GM18499 (cell line): ENCODE results near the gene BEST2.
A peak's percentile ranks its signal among the peaks of the same experiment; 100 is the strongest.

Experiments
- ATAC-seq: cut with Tn5 transposase; IDR thresholded peaks from one replicate; pipeline ENCODE4 v1.9.1; 2021; ENCODE audit warnings: moderate number of reproducible peaks; ENCODE audit not compliant: insufficient read depth, unreplicated experiment

BEST2 gene

GRCh38 chr19:12727745-12728433 is 23.7 kb upstream of the BEST2 start:
- ATAC-seq: no peak

GRCh38 chr19:12730064-12730463 is 21.5 kb upstream of the BEST2 start:
- no peak for ATAC-seq

- ATAC-seq: no peak
Measured at GRCh38 chr19:12731337-12731736, 20.3 kb upstream of the BEST2 start.

GRCh38 chr19:12733369-12734214 is 18.0 kb upstream of the BEST2 start:
- no peak for ATAC-seq

- peak; percentile 55 for ATAC-seq
Measured at GRCh38 chr19:12736995-12737834, 14.4 kb upstream of the BEST2 start, which contains the start of gene GET3. Gene GET3, plus strand, starts transcription at chr19:12737497. Its CDS starts 9 bp downstream, at chr19:12737506.

DNA sequence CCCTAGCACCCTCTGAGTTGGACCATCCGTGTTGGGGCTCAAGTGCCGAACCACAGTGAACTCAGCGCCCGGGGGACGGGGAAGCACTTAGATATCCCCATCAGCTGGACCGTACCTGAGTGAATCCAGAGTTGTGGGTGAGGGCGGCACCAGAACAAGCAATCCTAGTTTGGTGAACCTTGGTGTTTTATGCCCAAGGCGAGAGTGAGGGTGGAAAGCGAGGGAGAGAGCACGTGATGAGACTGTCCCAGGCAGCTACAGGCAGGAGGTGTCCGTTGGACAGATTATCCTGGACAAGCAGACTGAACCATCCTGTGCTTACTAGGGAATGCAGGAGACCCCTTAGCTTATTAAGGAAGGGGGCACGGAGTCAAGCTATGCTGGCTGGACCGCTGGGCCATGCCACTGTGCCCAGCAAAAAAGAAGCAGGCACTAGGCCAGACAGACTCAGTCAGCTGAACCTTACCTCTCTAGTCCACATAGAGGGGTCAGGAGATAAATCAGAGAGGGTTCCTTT is 13.7 kb upstream of the BEST2 start:
- ATAC-seq: no peak

- ATAC-seq: no peak
Measured at GRCh38 chr19:12745166-12745897, 6.3 kb upstream of the BEST2 start.

DNA sequence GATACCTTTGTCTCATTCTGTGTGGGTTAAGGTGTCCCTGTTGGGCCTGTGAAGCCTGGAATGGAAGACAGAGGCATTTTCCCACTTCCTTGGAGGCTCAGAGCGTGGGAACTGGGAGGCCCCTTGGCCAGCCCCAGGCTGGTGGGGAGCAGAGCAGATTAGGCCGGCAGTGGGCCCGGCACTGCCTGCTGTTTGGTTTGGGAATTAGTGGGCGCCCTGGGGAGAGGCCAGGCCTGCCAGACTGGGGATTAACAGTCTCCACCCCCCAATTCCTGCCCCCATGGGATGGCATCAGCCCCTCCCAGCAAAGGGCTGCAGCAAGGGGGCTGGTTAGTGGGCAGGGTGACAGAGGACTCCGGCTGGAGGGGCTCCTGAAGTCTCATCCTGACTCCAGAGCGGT is 3.1 kb upstream of the BEST2 start:
- ATAC-seq: no peak

GRCh38 chr19:12749938-12750521 is 1.6 kb upstream of the BEST2 start:
- no peak for ATAC-seq

DNA sequence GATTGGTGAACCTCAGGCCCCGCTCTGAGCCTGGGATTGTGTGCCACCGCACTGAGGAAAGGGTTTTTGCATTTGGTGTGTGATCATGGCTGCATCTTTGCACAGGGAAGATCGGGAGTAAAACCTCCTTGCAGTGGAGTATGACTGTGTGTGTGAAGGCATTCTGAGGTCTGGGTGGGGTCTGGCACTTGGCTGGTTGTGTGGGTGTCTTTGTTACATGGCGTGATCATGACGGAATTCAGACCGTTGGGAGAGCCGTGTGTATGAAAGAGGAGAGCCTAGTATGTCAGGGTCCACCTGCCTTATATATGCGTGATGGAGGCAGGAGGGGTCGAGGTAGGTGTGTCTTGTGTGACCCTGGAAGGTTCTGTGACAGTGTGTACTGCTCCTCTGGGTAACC is 740 bp upstream of the BEST2 start:
- no peak for ATAC-seq

- ATAC-seq: no peak
Measured at GRCh38 chr19:12752056-12752781, 628 bp downstream of the BEST2 start.

DNA sequence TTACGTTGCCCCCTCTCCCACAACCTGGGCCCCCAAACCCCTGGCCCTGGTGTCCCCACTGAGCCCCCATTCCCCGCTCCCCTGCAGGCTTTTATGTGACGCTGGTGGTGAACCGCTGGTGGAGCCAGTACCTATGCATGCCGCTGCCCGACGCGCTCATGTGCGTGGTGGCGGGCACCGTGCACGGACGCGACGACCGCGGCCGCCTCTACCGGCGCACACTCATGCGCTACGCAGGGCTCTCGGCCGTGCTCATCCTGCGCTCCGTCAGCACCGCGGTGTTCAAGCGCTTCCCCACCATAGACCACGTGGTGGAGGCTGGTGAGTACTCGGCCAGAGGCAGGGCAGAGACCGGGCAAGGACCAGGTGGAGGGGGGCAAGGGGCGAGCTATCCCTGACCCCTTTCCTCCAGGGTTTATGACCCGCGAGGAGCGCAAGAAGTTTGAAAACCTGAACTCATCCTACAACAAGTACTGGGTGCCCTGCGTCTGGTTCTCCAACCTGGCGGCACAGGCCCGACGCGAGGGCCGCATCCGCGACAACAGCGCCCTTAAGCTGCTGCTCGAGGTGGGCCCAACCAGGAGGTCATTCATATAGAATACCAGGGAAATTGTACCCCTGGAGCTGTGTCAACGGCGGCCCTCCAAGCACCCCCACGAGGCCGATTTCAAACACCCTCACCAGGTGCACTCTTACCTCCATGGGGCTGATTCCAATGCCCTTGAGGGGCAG is 3.0 kb downstream of the BEST2 start:
- ATAC-seq: no peak

GRCh38 chr19:12756150-12756883 is 4.7 kb downstream of the BEST2 start:
- no peak for ATAC-seq

GRCh38 chr19:12757544-12758274 is 6.1 kb downstream of the BEST2 start:
- ATAC-seq: no peak

DNA sequence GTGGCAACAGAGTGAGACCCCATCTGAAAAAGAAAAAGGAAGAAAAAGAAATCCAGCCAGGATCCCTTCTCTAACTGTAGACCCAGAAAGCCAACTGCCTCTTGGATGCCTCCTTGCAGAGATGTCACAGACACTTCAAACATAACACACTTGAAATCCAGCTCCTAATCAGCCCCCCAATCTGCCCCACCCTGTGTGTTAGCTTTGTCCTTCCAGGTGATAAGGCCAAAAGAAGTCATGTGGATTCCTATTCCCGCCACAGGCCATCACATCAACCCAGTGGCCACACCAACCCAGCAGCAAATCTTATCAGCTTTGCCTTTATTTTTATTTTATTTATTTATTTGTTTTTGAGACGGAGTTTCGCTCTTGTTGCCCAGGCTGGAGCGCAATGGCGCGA is 8.1 kb downstream of the BEST2 start:
- no peak for ATAC-seq

DNA sequence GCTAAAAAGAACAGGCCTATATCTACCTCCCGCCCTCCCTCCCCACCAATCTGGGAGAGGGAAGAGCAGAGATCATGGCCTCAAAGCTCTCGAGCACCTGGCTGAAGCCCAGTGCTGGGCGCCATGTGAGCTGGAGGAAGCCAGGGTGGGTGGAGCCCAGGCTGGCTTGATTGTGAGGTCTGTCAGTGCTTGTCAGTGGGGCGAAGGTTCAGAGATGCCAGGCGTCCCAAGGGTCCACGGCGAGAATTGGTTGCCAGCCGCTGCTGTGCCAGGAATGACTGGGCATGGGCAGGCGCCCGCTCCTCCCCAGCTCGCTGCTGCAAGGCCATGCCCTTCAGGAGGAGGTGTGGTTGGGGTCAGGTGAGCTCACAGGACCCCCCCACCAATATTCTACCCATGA is 11.5 kb downstream of the BEST2 start:
- ATAC-seq: no peak

- ATAC-seq: no peak
Measured at GRCh38 chr19:12764698-12765097, 13.1 kb downstream of the BEST2 start.
